Transverse colon (tissue), 4 donors: Measurements from ENCODE around the gene PES1.

ENCODE experiments used
- EP300 ChIP-seq: sonication (generic); formaldehyde crosslinking; IDR thresholded peaks from one replicate; pipeline ENCODE4 v1.6.1; 2017; ENCODE audit warnings: antibody characterized with exemption, low read depth
- POLR2A ChIP-seq: fragments of 450-650 bp; IDR thresholded peaks from one replicate; pipeline ENCODE4 v1.6.1; 2016; ENCODE audit warnings: antibody characterized with exemption, mild to moderate bottlenecking, moderate library complexity
- POLR2AphosphoS5 ChIP-seq, 3 donors: sonication (generic); formaldehyde crosslinking; IDR thresholded peaks; one replicate each; pipeline ENCODE4 v1.6.1; 2016; ENCODE audit warnings: antibody characterized with exemption in 3 of 3
- TF ChIP-seq, protein P1 (sequence below), 5 experiments: fragments of 200-600 bp in 3 of 5; fragments of 450-650 bp in 2 of 5; sonication (generic) in 3 of 5; IDR thresholded peaks; 1 replicate in 2 of 5; 2 replicates in 3 of 5; pipeline ENCODE4 v1.5.1; 2016 to 2017; ENCODE audit warnings: antibody characterized with exemption in 5 of 5, inconsistent platforms in 3 of 5, mild to moderate bottlenecking in 2 of 5, moderate library complexity in 1 of 5

DNA sequence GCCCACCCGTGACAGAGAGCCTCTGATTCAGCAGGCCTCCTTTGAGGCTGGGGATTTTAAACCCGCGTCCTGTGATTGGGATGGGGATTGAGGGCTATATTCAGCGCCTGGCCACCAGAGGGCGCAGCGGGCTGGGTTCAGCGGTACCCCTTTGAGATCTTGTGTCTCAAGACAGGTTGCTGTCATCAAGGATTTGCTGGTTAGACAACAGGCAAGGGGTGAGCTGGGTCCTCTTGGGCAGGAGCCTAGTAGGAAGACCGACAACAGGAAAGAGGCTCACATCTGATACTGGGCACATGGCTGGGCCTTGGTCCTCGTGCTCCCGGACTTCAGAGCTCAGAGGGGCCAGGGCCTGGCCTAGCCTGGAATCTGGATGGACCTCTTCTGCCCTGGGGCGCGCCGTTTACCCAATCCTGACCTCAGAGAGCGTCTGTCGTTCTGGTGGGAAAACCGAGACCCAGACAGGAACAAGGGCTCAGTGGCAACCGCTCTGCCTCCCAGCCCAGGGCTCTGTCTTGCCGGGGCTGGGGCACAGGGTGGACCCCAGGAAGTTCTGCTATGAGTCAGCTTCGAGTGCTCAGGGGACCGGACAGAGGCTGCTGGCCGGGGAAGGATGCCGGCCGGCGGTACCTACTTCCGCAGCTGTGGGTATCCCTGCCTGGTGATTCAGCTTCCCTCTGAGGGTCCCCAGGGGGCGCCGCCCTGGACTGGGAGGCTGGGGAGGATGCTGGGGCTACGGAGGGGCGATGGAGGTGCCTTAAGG, 42.9 kb upstream of the PES1 start:
- TF ChIP-seq, protein P1, sequence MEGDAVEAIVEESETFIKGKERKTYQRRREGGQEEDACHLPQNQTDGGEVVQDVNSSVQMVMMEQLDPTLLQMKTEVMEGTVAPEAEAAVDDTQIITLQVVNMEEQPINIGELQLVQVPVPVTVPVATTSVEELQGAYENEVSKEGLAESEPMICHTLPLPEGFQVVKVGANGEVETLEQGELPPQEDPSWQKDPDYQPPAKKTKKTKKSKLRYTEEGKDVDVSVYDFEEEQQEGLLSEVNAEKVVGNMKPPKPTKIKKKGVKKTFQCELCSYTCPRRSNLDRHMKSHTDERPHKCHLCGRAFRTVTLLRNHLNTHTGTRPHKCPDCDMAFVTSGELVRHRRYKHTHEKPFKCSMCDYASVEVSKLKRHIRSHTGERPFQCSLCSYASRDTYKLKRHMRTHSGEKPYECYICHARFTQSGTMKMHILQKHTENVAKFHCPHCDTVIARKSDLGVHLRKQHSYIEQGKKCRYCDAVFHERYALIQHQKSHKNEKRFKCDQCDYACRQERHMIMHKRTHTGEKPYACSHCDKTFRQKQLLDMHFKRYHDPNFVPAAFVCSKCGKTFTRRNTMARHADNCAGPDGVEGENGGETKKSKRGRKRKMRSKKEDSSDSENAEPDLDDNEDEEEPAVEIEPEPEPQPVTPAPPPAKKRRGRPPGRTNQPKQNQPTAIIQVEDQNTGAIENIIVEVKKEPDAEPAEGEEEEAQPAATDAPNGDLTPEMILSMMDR (IDR thresholded peaks at IDR 0.05), result peak; percentile 92 to 99 (median 98)
- TF ChIP-seq EP300, result no peak
- peak in 1 of 3 donors; percentile 57 for TF ChIP-seq POLR2AphosphoS5 (IDR thresholded peaks at IDR 0.05)
- no peak for TF ChIP-seq POLR2A
